RWPE2 (cell line): ENCODE measurements around the gene PTPRN2.
"Not testable (repeated sequence)": the region's sequence is repeated elsewhere in the genome, so short reads cannot be mapped to it uniquely, and the experiment has no call there.

Experiments used
- ATAC-seq: fragments of 200-7000 bp; cut with Tn5 transposase; 3 replicates; pipeline ENCODE4 v1.9.1; 2021; ENCODE audit warnings: low read depth
- DNase-seq: peaks from one replicate; pipeline ENCODE4 v3.0.0-alpha.2; 2020; ENCODE audit warnings: low spot score
- H3K27ac ChIP-seq: fragments of 450-650 bp; 2 replicates; pipeline ENCODE4 v1.5.1; 2017; ENCODE audit warnings: mild to moderate bottlenecking; ENCODE audit not compliant: poor library complexity, severe bottlenecking
- H3K27me3 ChIP-seq: fragments of 250-450 bp; sonication (Bioruptor Pico); 2 replicates; pipeline ENCODE4 v1.5.1; 2021; ENCODE audit warnings: mild to moderate bottlenecking, moderate library complexity; ENCODE audit not compliant: insufficient read depth, poor library complexity, severe bottlenecking
- H3K36me3 ChIP-seq: fragments of 250-450 bp; sonication (Bioruptor Pico); 2 replicates; pipeline ENCODE4 v1.5.1; 2020; ENCODE audit warnings: low read depth, mild to moderate bottlenecking, moderate library complexity
- H3K4me1 ChIP-seq: fragments of 250-450 bp; sonication (Bioruptor Pico); 2 replicates; pipeline ENCODE4 v1.5.1; 2021; ENCODE audit warnings: mild to moderate bottlenecking, moderate library complexity; ENCODE audit not compliant: insufficient read depth, poor library complexity, severe bottlenecking
- H3K4me3 ChIP-seq: fragments of 250-450 bp; sonication (Bioruptor Pico); 2 replicates; pipeline ENCODE4 v1.5.1; 2021; ENCODE audit warnings: mild to moderate bottlenecking, moderate library complexity; ENCODE audit not compliant: severe bottlenecking
- H3K9me3 ChIP-seq: fragments of 250-450 bp; sonication (Bioruptor Pico); 2 replicates; pipeline ENCODE4 v1.5.1; 2021; ENCODE audit warnings: mild to moderate bottlenecking, moderate library complexity; ENCODE audit not compliant: severe bottlenecking
- TF ChIP-seq, protein P1 (sequence below): fragments of 450-650 bp; IDR thresholded peaks from one replicate; pipeline ENCODE4 v1.5.1; 2017; ENCODE audit warnings: mild to moderate bottlenecking, moderate library complexity; ENCODE audit not compliant: poor library complexity, severe bottlenecking

PTPRN2 gene

DNA sequence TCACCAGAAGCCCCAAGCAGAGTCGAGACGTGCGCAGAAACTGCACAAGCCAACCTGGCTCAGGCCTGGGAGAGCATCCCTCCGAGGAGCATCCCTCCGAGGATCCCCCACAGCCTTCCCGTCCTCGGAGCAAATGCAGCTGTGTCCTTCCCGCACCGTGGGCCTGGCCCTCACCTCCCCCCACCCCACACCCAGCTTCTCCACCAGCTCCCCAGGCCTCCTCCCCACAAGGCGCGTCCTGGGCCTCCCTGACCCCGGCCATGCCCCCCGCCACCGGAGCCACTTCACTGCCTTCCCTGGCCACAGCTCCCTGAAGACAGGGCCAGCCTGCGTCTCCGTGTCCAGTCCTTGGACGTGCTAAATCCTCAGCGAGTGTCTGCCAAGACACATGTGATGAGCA is 60.6 kb downstream of the PTPRN2 start:
- Histone ChIP-seq H3K9me3 (no peaks in the 10 kb centered on the region), H3K4me3 (no peak overlapping the region), H3K4me1 (no peaks in the 10 kb centered on the region), H3K27me3 (no peaks in the 10 kb centered on the region), H3K36me3 (no peaks in the 10 kb centered on the region), H3K27ac (no peak overlapping the region)
- TF ChIP-seq, protein P1, sequence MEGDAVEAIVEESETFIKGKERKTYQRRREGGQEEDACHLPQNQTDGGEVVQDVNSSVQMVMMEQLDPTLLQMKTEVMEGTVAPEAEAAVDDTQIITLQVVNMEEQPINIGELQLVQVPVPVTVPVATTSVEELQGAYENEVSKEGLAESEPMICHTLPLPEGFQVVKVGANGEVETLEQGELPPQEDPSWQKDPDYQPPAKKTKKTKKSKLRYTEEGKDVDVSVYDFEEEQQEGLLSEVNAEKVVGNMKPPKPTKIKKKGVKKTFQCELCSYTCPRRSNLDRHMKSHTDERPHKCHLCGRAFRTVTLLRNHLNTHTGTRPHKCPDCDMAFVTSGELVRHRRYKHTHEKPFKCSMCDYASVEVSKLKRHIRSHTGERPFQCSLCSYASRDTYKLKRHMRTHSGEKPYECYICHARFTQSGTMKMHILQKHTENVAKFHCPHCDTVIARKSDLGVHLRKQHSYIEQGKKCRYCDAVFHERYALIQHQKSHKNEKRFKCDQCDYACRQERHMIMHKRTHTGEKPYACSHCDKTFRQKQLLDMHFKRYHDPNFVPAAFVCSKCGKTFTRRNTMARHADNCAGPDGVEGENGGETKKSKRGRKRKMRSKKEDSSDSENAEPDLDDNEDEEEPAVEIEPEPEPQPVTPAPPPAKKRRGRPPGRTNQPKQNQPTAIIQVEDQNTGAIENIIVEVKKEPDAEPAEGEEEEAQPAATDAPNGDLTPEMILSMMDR, result no peak
- ATAC-seq (no peak), DNase-seq (no peak)

DNA sequence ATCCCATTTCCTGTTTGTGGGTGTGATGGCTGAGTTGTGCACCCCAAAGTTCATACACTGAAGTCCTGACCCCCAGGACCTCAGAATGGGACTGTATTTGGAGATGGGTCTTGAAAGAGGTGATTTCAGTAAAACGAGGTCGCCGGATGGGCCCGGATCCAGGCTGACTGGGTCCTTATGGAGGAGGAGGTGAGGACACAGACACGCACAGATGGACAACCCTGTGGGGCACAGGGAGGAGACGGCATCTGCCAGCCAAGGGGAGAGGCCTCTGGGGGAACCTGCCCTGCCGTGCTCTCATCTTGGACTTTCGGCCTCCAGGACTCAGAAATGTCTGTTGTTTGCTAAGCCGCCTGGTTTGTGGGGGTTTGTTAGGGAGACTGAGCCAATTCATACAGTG is 61.1 kb downstream of the PTPRN2 start:
- TF ChIP-seq, protein P1, result no peak
- H3K9me3 ChIP-seq, result no peaks in the 10 kb centered on the region
- ATAC-seq, result no peak
- H3K4me3 ChIP-seq, result no peak overlapping the region
- no peak for DNase-seq
- no peaks in the 10 kb centered on the region for H3K27me3 ChIP-seq
- H3K4me1 ChIP-seq, result no peaks in the 10 kb centered on the region
- H3K27ac ChIP-seq, result no peak overlapping the region
- no peaks in the 10 kb centered on the region for H3K36me3 ChIP-seq

DNA sequence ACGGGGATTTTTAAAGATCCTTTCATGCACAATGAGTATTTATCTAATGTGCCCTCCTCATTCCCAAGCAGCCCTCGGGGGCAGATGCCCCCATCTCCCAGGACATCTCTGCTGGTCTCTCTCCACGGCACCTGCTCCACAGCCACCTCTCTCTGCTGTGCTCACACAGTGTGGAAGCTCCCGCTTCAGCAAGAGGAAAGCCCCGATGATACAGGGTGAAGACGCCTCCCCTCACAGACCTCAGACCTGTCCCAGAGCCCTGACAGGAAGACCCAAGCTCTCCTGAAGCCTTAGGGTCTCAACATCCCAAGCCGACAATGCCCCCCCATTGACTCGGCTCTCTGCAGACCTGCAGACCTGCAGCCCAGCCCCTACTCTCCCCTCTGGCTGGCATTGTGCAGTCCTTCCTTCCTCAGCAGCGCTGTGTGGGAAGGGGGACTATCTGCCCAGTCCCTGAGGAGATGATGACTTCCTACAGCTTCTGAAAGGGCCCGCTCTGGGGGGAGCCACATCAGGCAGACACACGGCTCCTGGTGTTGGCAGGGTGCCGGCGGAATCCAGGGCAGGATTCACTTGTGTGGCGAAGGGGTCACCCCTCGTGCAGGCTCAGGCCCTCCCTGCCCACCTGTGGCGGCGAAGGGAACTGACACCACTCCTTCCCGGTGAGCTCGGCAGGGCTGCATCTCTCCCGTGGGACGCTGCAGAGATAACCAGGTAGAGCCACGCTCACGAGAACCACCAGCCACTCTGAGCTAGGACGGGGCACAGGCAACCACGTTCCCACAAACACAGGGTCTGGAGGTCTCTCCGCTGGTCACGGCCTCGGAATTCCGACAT is 61.8 kb downstream of the PTPRN2 start:
- DNase-seq (no peak), ATAC-seq (no peak)
- Histone ChIP-seq H3K4me1 (no peaks in the 10 kb centered on the region), H3K27ac (no peak overlapping the region), H3K36me3 (no peaks in the 10 kb centered on the region), H3K9me3 (no peaks in the 10 kb centered on the region), H3K4me3 (no peak overlapping the region), H3K27me3 (no peaks in the 10 kb centered on the region)
- TF ChIP-seq, protein P1, result no peak

DNA sequence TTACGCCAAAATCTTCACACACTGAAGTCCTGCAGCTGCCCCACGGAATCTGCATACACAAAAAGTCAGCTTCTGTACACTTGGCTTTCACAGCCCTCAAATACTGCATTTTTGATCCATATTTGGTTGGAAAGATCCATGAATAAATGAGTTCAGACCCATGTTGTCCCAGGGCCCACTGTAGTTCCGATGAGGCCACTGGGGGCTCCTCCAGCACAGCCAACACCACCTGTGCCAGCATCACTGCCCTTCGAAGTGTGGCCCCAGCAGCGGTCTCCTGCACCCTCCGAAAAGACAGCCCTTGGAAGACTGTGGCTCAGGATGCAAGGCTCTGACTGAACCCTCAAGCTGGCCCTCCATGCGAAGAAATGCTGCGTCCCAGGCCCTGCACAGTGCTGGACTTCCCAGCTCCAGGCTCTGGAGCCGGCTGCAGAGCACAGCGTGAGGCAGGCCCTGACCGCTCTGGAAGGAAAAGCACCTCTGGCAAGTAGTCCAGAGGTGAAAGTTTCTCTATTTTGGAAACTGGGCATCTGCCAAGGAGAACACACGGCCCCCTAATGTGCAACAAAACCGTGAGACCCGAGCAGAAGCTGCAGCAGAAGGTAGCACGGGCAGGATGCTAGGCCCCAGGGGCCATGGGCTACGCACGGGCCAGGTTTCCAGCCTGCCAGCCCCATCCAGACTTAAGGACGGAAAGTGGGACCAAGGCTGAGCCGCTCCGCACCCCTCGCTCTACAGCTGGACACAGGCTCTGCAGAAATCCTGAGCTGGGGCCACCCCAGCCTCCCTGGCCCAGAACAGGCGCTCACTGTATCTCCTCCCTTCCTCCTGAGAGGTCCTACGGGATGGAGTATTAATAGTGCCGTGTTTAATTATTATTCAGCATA is 62.6 kb downstream of the PTPRN2 start:
- Histone ChIP-seq H3K27me3 (no peaks in the 10 kb centered on the region), H3K36me3 (no peaks in the 10 kb centered on the region), H3K27ac (no peak overlapping the region), H3K9me3 (no peaks in the 10 kb centered on the region), H3K4me1 (no peaks in the 10 kb centered on the region), H3K4me3 (no peak overlapping the region)
- DNase-seq, result no peak
- no peak for ATAC-seq
- TF ChIP-seq, protein P1, result no peak

DNA sequence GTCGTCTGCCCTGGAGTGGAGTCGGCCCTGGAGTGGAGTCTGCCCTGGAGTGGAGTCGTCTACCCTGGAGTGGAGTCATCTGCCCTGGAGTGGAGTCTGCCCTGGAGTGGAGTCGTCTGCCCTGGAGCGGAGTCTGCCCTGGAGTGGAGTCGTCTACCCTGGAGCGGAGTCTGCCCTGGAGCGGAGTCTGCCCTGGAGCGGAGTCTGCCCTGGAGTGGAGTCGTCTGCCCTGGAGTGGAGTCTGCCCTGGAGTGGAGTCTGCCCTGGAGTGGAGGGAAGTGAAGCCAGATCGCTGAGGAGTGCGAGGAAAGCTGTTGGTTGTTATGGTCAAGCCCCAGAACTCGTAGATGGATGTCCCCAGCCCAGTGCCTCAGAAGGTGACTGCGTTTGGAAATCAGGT is 63.3 kb downstream of the PTPRN2 start:
- not testable (repeated sequence) for H3K9me3 ChIP-seq

DNA sequence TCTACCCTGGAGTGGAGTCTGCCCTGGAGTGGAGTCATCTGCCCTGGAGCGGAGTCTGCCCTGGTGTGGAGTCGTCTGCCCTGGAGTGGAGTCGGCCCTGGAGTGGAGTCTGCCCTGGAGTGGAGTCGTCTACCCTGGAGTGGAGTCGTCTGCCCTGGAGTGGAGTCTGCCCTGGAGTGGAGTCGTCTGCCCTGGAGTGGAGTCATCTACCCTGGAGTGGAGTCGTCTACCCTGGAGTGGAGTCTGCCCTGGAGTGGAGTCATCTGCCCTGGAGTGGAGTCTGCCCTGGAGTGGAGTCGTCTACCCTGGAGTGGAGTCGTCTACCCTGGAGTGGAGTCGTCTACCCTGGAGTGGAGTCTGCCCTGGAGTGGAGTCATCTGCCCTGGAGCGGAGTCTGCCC is 63.7 kb downstream of the PTPRN2 start:
- DNase-seq, H3K9me3 ChIP-seq, H3K27me3 ChIP-seq, H3K27ac ChIP-seq, ATAC-seq, H3K36me3 ChIP-seq, H3K4me1 ChIP-seq, H3K4me3 ChIP-seq: not testable (repeated sequence)

More for the DNA sequence above, 63.3 kb downstream of the PTPRN2 start:
- H3K27me3 ChIP-seq, H3K36me3 ChIP-seq, H3K4me3 ChIP-seq, DNase-seq, H3K4me1 ChIP-seq, ATAC-seq, H3K27ac ChIP-seq: not testable (repeated sequence)

DNA sequence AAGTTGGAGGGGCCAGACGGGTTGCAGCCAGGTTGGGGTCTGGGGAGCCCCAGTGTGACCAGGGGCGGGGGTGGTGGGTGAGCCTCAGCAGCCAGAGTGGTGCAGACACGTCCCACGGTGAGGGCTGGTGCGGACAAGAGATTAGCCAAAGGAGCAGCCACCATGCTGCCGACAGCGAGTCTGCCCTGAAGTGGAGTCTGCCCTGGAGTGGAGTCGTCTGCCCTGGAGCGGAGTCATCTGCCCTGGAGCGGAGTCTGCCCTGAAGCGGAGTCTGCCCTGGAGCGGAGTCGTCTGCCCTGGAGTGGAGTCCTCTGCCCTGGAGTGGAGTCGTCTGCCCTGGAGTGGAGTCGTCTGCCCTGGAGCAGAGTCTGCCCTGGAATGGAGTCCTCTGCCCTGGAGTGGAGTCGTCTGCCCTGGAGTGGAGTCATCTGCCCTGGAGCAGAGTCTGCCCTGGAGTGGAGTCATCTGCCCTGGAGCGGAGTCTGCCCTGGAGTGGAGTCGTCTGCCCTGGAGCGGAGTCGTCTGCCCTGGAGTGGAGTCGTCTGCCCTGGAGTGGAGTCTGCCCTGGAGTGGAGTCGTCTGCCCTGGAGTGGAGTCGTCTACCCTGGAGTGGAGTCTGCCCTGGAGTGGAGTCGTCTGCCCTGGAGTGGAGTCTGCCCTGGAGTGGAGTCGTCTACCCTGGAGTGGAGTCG is 64.3 kb downstream of the PTPRN2 start:
- ATAC-seq, H3K4me1 ChIP-seq, H3K27ac ChIP-seq, H3K4me3 ChIP-seq, DNase-seq, H3K27me3 ChIP-seq, H3K36me3 ChIP-seq, H3K9me3 ChIP-seq: not testable (repeated sequence)
